ENCODE results near the gene HMGCS2.

The HMGCS2 gene

GRCh38 chr1:119768778-119769177, at the start of gene HMGCS2:
Gene HMGCS2, minus strand, starts transcription at chr1:119768905. Its CDS starts 61 bp downstream, at chr1:119768844.
- DNase-seq (ENCODE audit: extremely low spot score, insufficient read length, low read depth) (no peak), FAIRE-seq (no peak)

GRCh38 chr1:119818181-119818580, 49.5 kb upstream of the HMGCS2 start:
- FAIRE-seq (no peak), DNase-seq (ENCODE audit: extremely low spot score, insufficient read length, low read depth) (no peak)

- DNase-seq (ENCODE audit: extremely low spot score, insufficient read length, low read depth) (no peak), FAIRE-seq (no peak)
Measured at GRCh38 chr1:119816407-119816806, 47.7 kb upstream of the HMGCS2 start.

- no peak for DNase-seq (ENCODE audit: extremely low spot score, insufficient read length, low read depth)
Measured at GRCh38 chr1:119815928-119816327, 47.2 kb upstream of the HMGCS2 start.

GRCh38 chr1:119815361-119815760, 46.7 kb upstream of the HMGCS2 start:
- FAIRE-seq = no peak

More at GRCh38 chr1:119815928-119816327, 47.2 kb upstream of the HMGCS2 start:
- no peak for FAIRE-seq

GRCh38 chr1:119814288-119814687, 45.6 kb upstream of the HMGCS2 start:
- no peak for FAIRE-seq
- no peak for DNase-seq (ENCODE audit: extremely low spot score, insufficient read length, low read depth)

More at GRCh38 chr1:119815361-119815760, 46.7 kb upstream of the HMGCS2 start:
- DNase-seq (ENCODE audit: extremely low spot score, insufficient read length, low read depth) = no peak

GRCh38 chr1:119811985-119812557, 43.4 kb upstream of the HMGCS2 start:
- FAIRE-seq (no peak), DNase-seq (ENCODE audit: extremely low spot score, insufficient read length, low read depth) (no peak)

- no peak for FAIRE-seq
- DNase-seq (ENCODE audit: extremely low spot score, insufficient read length, low read depth) = no peak
Measured at GRCh38 chr1:119811387-119811786, 42.7 kb upstream of the HMGCS2 start, which contains the start of gene REG4. Gene REG4, minus strand, starts transcription at chr1:119811460. Its CDS starts 2,691 bp downstream, at chr1:119808769.

GRCh38 chr1:119808972-119809550, 40.4 kb upstream of the HMGCS2 start:
- peak; percentile 92 for FAIRE-seq
- peak; percentile 23 for DNase-seq (ENCODE audit: extremely low spot score, insufficient read length, low read depth)

- FAIRE-seq (no peak), DNase-seq (ENCODE audit: extremely low spot score, insufficient read length, low read depth) (no peak)
Measured at GRCh38 chr1:119808491-119808890, 39.8 kb upstream of the HMGCS2 start.

GRCh38 chr1:119806489-119806888, 37.8 kb upstream of the HMGCS2 start:
- no peak for DNase-seq (ENCODE audit: extremely low spot score, insufficient read length, low read depth)
- FAIRE-seq = no peak

- no peak for DNase-seq (ENCODE audit: extremely low spot score, insufficient read length, low read depth)
- FAIRE-seq = no peak
Measured at GRCh38 chr1:119805746-119806145, 37.0 kb upstream of the HMGCS2 start.

GRCh38 chr1:119805247-119805646, 36.5 kb upstream of the HMGCS2 start:
- no peak for FAIRE-seq

GRCh38 chr1:119799599-119800177, 31.0 kb upstream of the HMGCS2 start:
- FAIRE-seq (no peak), DNase-seq (ENCODE audit: extremely low spot score, insufficient read length, low read depth) (no peak)

More at GRCh38 chr1:119805247-119805646, 36.5 kb upstream of the HMGCS2 start:
- DNase-seq (ENCODE audit: extremely low spot score, insufficient read length, low read depth) = no peak

GRCh38 chr1:119799003-119799402, 30.3 kb upstream of the HMGCS2 start:
- DNase-seq (ENCODE audit: extremely low spot score, insufficient read length, low read depth) (no peak), FAIRE-seq (no peak)

- no peak for DNase-seq (ENCODE audit: extremely low spot score, insufficient read length, low read depth)
- no peak for FAIRE-seq
Measured at GRCh38 chr1:119797606-119798005, 28.9 kb upstream of the HMGCS2 start.

GRCh38 chr1:119797162-119797561, 28.5 kb upstream of the HMGCS2 start:
- DNase-seq (ENCODE audit: extremely low spot score, insufficient read length, low read depth) (no peak), FAIRE-seq (no peak)

- no peak for FAIRE-seq
- DNase-seq (ENCODE audit: extremely low spot score, insufficient read length, low read depth) = no peak
Measured at GRCh38 chr1:119795261-119796200, 26.8 kb upstream of the HMGCS2 start.

- no peak for FAIRE-seq
Measured at GRCh38 chr1:119794876-119795240, 26.2 kb upstream of the HMGCS2 start.

GRCh38 chr1:119794230-119794875, 25.6 kb upstream of the HMGCS2 start:
- FAIRE-seq (no peak), DNase-seq (ENCODE audit: extremely low spot score, insufficient read length, low read depth) (no peak)

More at GRCh38 chr1:119794876-119795240, 26.2 kb upstream of the HMGCS2 start:
- no peak for DNase-seq (ENCODE audit: extremely low spot score, insufficient read length, low read depth)
